ENCODE data around the gene PSMD9. TPM values are rescaled to one million over a fixed set of nuclear protein-coding genes. Genes with fewer than 3 reads are reported as not detected.

PSMD9 gene
- total RNA-seq = 100 to 1,000 TPM in 1 of 4 donors, 10 to 100 TPM in 3; 44.7 to 102 (median 68.4) TPM

- Histone ChIP-seq H3K36me3 (peaks cover 5% of the 10 kb centered on the region), H3K27ac (peak within 1 kb of the TSS; percentile 91), H3K27me3 (peaks cover 10% of the 10 kb centered on the region), H3K4me3 (peak within 1 kb of the TSS; percentile 68), H3K9me3 (no peaks in the 10 kb centered on the region), H3K4me1 (peaks cover 34% of the 10 kb centered on the region)
- no peak for TF ChIP-seq EP300 (IDR thresholded peaks at IDR 0.05)
- peak in 2 of 3 donors; percentile 81 to 85 for TF ChIP-seq POLR2AphosphoS5 (IDR thresholded peaks at IDR 0.05)
- peak in 1 of 2 donors; percentile 71 for TF ChIP-seq CTCF (IDR thresholded peaks at IDR 0.05)
- TF ChIP-seq POLR2A (IDR thresholded peaks at IDR 0.05) = peak; percentile 5 to 47
- peak; percentile 98 to 99 for DNase-seq (ENCODE audit: low spot score in 2 of 2)
- 1% methylated on average over 20 of the region's 67 CpGs for WGBS
Measured at GRCh38 chr12:121888478-121889273, at the start of gene PSMD9. Gene PSMD9, plus strand, starts transcription at chr12:121888790. Its CDS starts 67 bp downstream, at chr12:121888857.

GRCh38 chr12:121839106-121839992 is 49.2 kb upstream of the PSMD9 start:
- Histone ChIP-seq H3K36me3 (no peaks in the 10 kb centered on the region), H3K27ac (peak overlapping the region; percentile 48), H3K9me3 (no peaks in the 10 kb centered on the region), H3K4me1 (peaks cover 12% of the 10 kb centered on the region), H3K4me3 (peak overlapping the region; percentile 61), H3K27me3 (no peaks in the 10 kb centered on the region)
- TF ChIP-seq POLR2A (IDR thresholded peaks at IDR 0.05) = peak in 1 of 2 donors; percentile 29
- TF ChIP-seq POLR2AphosphoS5 (IDR thresholded peaks at IDR 0.05) = no peak
- TF ChIP-seq CTCF (IDR thresholded peaks at IDR 0.05) = peak; percentile 36 to 55
- TF ChIP-seq EP300 (IDR thresholded peaks at IDR 0.05) = no peak
- peak; percentile 99 for DNase-seq (ENCODE audit: low spot score in 2 of 2)
- WGBS = 11% methylated on average over 50 of the region's 53 CpGs

- 75% methylated on average over 24 of the region's 24 CpGs for WGBS
- Histone ChIP-seq H3K4me3 (peak overlapping the region; percentile 61), H3K9me3 (no peaks in the 10 kb centered on the region), H3K27me3 (no peaks in the 10 kb centered on the region), H3K4me1 (peaks cover 12% of the 10 kb centered on the region), H3K36me3 (no peaks in the 10 kb centered on the region), H3K27ac (peak overlapping the region; percentile 48)
- TF ChIP-seq POLR2AphosphoS5 (IDR thresholded peaks at IDR 0.05) (no peak), POLR2A (IDR thresholded peaks at IDR 0.05) (no peak), CTCF (IDR thresholded peaks at IDR 0.05) (no peak)
- DNase-seq (ENCODE audit: low spot score in 2 of 2) = no peak
Measured at GRCh38 chr12:121839993-121840761, 48.4 kb upstream of the PSMD9 start.

- Histone ChIP-seq H3K27me3 (no peaks in the 10 kb centered on the region), H3K36me3 (no peaks in the 10 kb centered on the region), H3K4me3 (no peak overlapping the region), H3K27ac (no peak overlapping the region), H3K4me1 (peaks cover 12% of the 10 kb centered on the region), H3K9me3 (no peaks in the 10 kb centered on the region)
- TF ChIP-seq POLR2AphosphoS5 (IDR thresholded peaks at IDR 0.05) (no peak), CTCF (IDR thresholded peaks at IDR 0.05) (no peak), POLR2A (IDR thresholded peaks at IDR 0.05) (no peak), EP300 (IDR thresholded peaks at IDR 0.05) (no peak)
- DNase-seq (ENCODE audit: low spot score in 2 of 2) = no peak
- 83% methylated on average over 13 of the region's 13 CpGs for WGBS
Measured at GRCh38 chr12:121843236-121843982, 45.2 kb upstream of the PSMD9 start.
